CD4-positive, alpha-beta memory T cell (primary cell): ENCODE results near the gene ALKBH6. TPM values are rescaled to one million over a fixed set of nuclear protein-coding genes. Genes with fewer than 3 reads are reported as not detected.
"Not testable (repeated sequence)": the region's sequence is repeated elsewhere in the genome, so short reads cannot be mapped to it uniquely, and the experiment has no call there.

ENCODE experiments used
- CTCF ChIA-PET: fragments of 350-600 bp; sonication (Branson Sonifier 250); formaldehyde crosslinking; loops from one replicate; lab custom pipeline; 2021; ENCODE audit warnings: inconsistent platforms; ENCODE audit not compliant: partially characterized antibody; lab: Charles Lee
- POLR2A ChIA-PET: fragments of 350-600 bp; sonication (Branson Sonifier 250); formaldehyde crosslinking; loops from one replicate; lab custom pipeline; 2021; ENCODE audit not compliant: partially characterized antibody; lab: Charles Lee
- DNase-seq, 5 donors: peaks; one replicate each; pipeline versions ENCODE4 v3.0.0 to v3.0.0-alpha.2; 2020 to 2022; ENCODE audit warnings: mixed read lengths in 1 of 5
- H3K27ac ChIP-seq: one replicate; pipeline ENCODE4 v1.7.0; 2013; ENCODE audit warnings: low read depth, low read length
- H3K27me3 ChIP-seq: 2 replicates; pipeline ENCODE4 v1.7.0; 2013; ENCODE audit warnings: mild to moderate bottlenecking, low read length, moderate library complexity; ENCODE audit not compliant: insufficient read depth
- H3K36me3 ChIP-seq: 2 replicates; pipeline ENCODE4 v1.7.0; 2013; ENCODE audit warnings: mild to moderate bottlenecking, low read length, moderate library complexity; ENCODE audit not compliant: insufficient read depth
- H3K4me1 ChIP-seq: 2 replicates; pipeline ENCODE4 v1.7.0; 2013; ENCODE audit warnings: mild to moderate bottlenecking, low read length, moderate library complexity; ENCODE audit not compliant: insufficient read depth
- H3K4me3 ChIP-seq, 2 donors: one replicate each; pipeline ENCODE4 v1.7.0; 2013; ENCODE audit warnings: low read length in 2 of 2, mild to moderate bottlenecking in 1 of 2
- H3K9me3 ChIP-seq, 2 donors: one replicate each; pipeline ENCODE4 v1.7.0; 2013; ENCODE audit warnings: low read length in 2 of 2, control low read depth in 1 of 2; ENCODE audit not compliant: control insufficient read depth in 1 of 2
- H3K27ac Mint-ChIP-seq, 7 donors: one replicate each; pipeline ENCODE4 v1.8.0; 2020 to 2021; ENCODE audit warnings: mixed read lengths in 7 of 7, mild to moderate bottlenecking in 6 of 7, inconsistent platforms in 3 of 7, moderate library complexity in 3 of 7
- H3K27me3 Mint-ChIP-seq, 2 donors: one replicate each; pipeline ENCODE4 v1.8.0; 2020 to 2021; ENCODE audit warnings: mixed read lengths in 2 of 2
- H3K36me3 Mint-ChIP-seq, 2 donors: one replicate each; pipeline ENCODE4 v1.8.0; 2020 to 2021; ENCODE audit warnings: mixed read lengths in 2 of 2, inconsistent platforms in 1 of 2, mild to moderate bottlenecking in 1 of 2
- H3K4me1 Mint-ChIP-seq, 4 donors: one replicate each; pipeline ENCODE4 v1.8.0; 2020 to 2021; ENCODE audit warnings: mixed read lengths in 4 of 4, mild to moderate bottlenecking in 1 of 4
- H3K4me3 Mint-ChIP-seq, 8 donors: one replicate each; pipeline ENCODE4 v1.8.0; 2020 to 2021; ENCODE audit warnings: mixed read lengths in 8 of 8, mild to moderate bottlenecking in 7 of 8, moderate library complexity in 6 of 8, inconsistent platforms in 3 of 8
- H3K9me3 Mint-ChIP-seq, 8 donors: one replicate each; pipeline ENCODE4 v1.8.0; 2020 to 2021; ENCODE audit warnings: mixed read lengths in 8 of 8, mild to moderate bottlenecking in 5 of 8, inconsistent platforms in 3 of 8, moderate library complexity in 1 of 8
- intact Hi-C: fragments of 100-400 bp; cut with micrococcal nuclease; formaldehyde crosslinking; loops from one replicate; pipeline ENCODE4 v1.15.1; 2023
- polyA plus RNA-seq, 2 donors: library from polyadenylated mRNA; unstranded; fragments of 300-500 nt; fragmentation: Illumina TruSeq; gene quantifications; one replicate each; pipeline ENCODE4 v1.2.3, GENCODE V29; 2021
- total RNA-seq, 2 experiments: library from RNA; stranded (reverse); gene quantifications; one replicate each; pipeline ENCODE4 v1.2.3, GENCODE V29; 2021

Gene ALKBH6
- total and polyA plus RNA-seq, 4 experiments from 2014 or later, result 20.8 to 51.0 (median 36.0) TPM

- no peak overlapping the region for H3K27ac ChIP-seq
- Mint-ChIP-seq H3K9me3 (no peaks in the 10 kb centered on the region), H3K4me1 (peaks cover 5 to 13% (median 11%) of the 10 kb centered on the region in 4 donors), H3K4me3 (no peak overlapping the region), H3K27me3 (no peaks in the 10 kb centered on the region), H3K36me3 (peaks cover 3 to 14% of the 10 kb centered on the region in 2 donors), H3K27ac (no peak overlapping the region)
- intact Hi-C loops, result no loop called here
- no peaks in the 10 kb centered on the region for H3K27me3 ChIP-seq
- no peak for DNase-seq
- CTCF ChIA-PET, result no interaction called here
- H3K9me3 ChIP-seq, result no peaks in the 10 kb centered on the region
- H3K4me3 ChIP-seq, result no peak overlapping the region
- H3K36me3 ChIP-seq, result peaks cover 4% of the 10 kb centered on the region
- POLR2A ChIA-PET, result no interaction called here
- H3K4me1 ChIP-seq, result no peaks in the 10 kb centered on the region
Observed at GRCh38 chr19:36046443-36047050, 32.5 kb upstream of the ALKBH6 start.

GRCh38 chr19:36043952-36044351 is 29.9 kb upstream of the ALKBH6 start:
- H3K4me3 ChIP-seq, result no peak overlapping the region
- Mint-ChIP-seq H3K36me3 (peaks cover 10 to 18% of the 10 kb centered on the region in 2 donors), H3K27me3 (no peaks in the 10 kb centered on the region), H3K4me1 (peaks cover 0 to 9% (median 5%) of the 10 kb centered on the region in 4 donors), H3K4me3 (no peak overlapping the region), H3K27ac (peak overlapping the region in 1 of 7 donors; percentile 65), H3K9me3 (no peaks in the 10 kb centered on the region)
- no peaks in the 10 kb centered on the region for H3K36me3 ChIP-seq
- no peaks in the 10 kb centered on the region for H3K27me3 ChIP-seq
- no peak overlapping the region for H3K27ac ChIP-seq
- no peaks in the 10 kb centered on the region for H3K4me1 ChIP-seq
- ChIA-PET CTCF (no interaction called here), POLR2A (interaction anchor here (1.4 kb wide), 1 partner anchor 10 kb away, joined by 5 read pairs; no protein-coding TSS in a partner anchor)
- no peak for DNase-seq
- H3K9me3 ChIP-seq, result no peaks in the 10 kb centered on the region
- intact Hi-C loops, result no loop called here

- H3K27me3 ChIP-seq, result no peaks in the 10 kb centered on the region
- intact Hi-C loops, result no loop called here
- no peak overlapping the region for H3K4me3 ChIP-seq
- peaks cover 12 to 18% of the 10 kb centered on the region in 2 donors for H3K36me3 Mint-ChIP-seq
- ChIA-PET CTCF (no interaction called here), POLR2A (interaction anchor here (0.7 kb wide), 1 partner anchor 12 kb away, joined by 3 read pairs; the partner anchor contains the start of genes THAP8 and WDR62)
- no peak overlapping the region for H3K27ac Mint-ChIP-seq
- H3K27ac ChIP-seq, result no peak overlapping the region
- H3K27me3 Mint-ChIP-seq, result no peaks in the 10 kb centered on the region
- no peak overlapping the region for H3K4me3 Mint-ChIP-seq
- no peaks in the 10 kb centered on the region for H3K9me3 ChIP-seq
- peaks cover 8% of the 10 kb centered on the region for H3K4me1 ChIP-seq
- no peak for DNase-seq
- H3K36me3 ChIP-seq, result no peaks in the 10 kb centered on the region
- H3K4me1 Mint-ChIP-seq, result peaks cover 8 to 16% (median 10%) of the 10 kb centered on the region in 4 donors
- no peaks in the 10 kb centered on the region for H3K9me3 Mint-ChIP-seq
Observed at GRCh38 chr19:36041831-36042230, 27.8 kb upstream of the ALKBH6 start.

GRCh38 chr19:36041092-36041491 is 27.1 kb upstream of the ALKBH6 start:
- CTCF ChIA-PET, H3K9me3 Mint-ChIP-seq, H3K27ac ChIP-seq, H3K9me3 ChIP-seq, H3K4me3 Mint-ChIP-seq, POLR2A ChIA-PET, DNase-seq, H3K4me3 ChIP-seq, intact Hi-C loops, H3K27me3 ChIP-seq, H3K27me3 Mint-ChIP-seq, H3K36me3 ChIP-seq: not testable (repeated sequence)
- peaks cover 16% of the 10 kb centered on the region for H3K4me1 ChIP-seq
- Mint-ChIP-seq H3K36me3 (peaks cover 10 to 15% of the 10 kb centered on the region in 2 donors), H3K27ac (peak overlapping the region in 4 of 7 donors; percentile 1 to 57 (median 26)), H3K4me1 (peaks cover 12 to 20% (median 15%) of the 10 kb centered on the region in 4 donors)

- Histone ChIP-seq H3K9me3 (no peaks in the 10 kb centered on the region), H3K27ac (no peak overlapping the region), H3K27me3 (no peaks in the 10 kb centered on the region), H3K4me3 (no peak overlapping the region), H3K36me3 (no peaks in the 10 kb centered on the region), H3K4me1 (peaks cover 22% of the 10 kb centered on the region)
- Mint-ChIP-seq H3K4me1 (peaks cover 13 to 26% (median 20%) of the 10 kb centered on the region in 4 donors), H3K36me3 (peaks cover 12 to 13% of the 10 kb centered on the region in 2 donors), H3K27ac (peak overlapping the region in 1 of 7 donors; percentile 29), H3K4me3 (no peak overlapping the region), H3K9me3 (no peaks in the 10 kb centered on the region), H3K27me3 (no peaks in the 10 kb centered on the region)
- intact Hi-C loops, result no loop called here
- CTCF ChIA-PET, result no interaction called here
- no peak for DNase-seq
- POLR2A ChIA-PET, result no interaction called here
Observed at GRCh38 chr19:36040495-36040894, 26.5 kb upstream of the ALKBH6 start.

GRCh38 chr19:36032251-36033104 is 18.5 kb upstream of the ALKBH6 start, which contains the start of gene CLIP3:
TSS of gene CLIP3 (minus strand) at chr19:36032873. CDS start at chr19:36032357, 516 bp downstream.
- ChIA-PET POLR2A (no interaction called here), CTCF (no interaction called here)
- H3K27ac Mint-ChIP-seq, result peak within 1 kb of the TSS in 5 of 7 donors; percentile 17 to 88 (median 42)
- peaks cover 13 to 25% of the 10 kb centered on the region in 2 donors for H3K36me3 Mint-ChIP-seq
- intact Hi-C loops, result no loop called here
- peak within 1 kb of the TSS; percentile 12 to 75 (median 60) for H3K4me3 Mint-ChIP-seq
- no peak within 1 kb of the TSS for H3K4me3 ChIP-seq
- peak in 2 of 5 donors; percentile 10 to 44 for DNase-seq
- no peak within 1 kb of the TSS for H3K27ac ChIP-seq
- peaks cover 0 to 2% of the 10 kb centered on the region in 2 donors for H3K27me3 Mint-ChIP-seq
- H3K9me3 ChIP-seq, result no peaks in the 10 kb centered on the region
- H3K4me1 ChIP-seq, result peaks cover 29% of the 10 kb centered on the region
- peaks cover 21 to 47% (median 36%) of the 10 kb centered on the region in 4 donors for H3K4me1 Mint-ChIP-seq
- no peaks in the 10 kb centered on the region for H3K27me3 ChIP-seq
- H3K36me3 ChIP-seq, result no peaks in the 10 kb centered on the region
- H3K9me3 Mint-ChIP-seq, result no peaks in the 10 kb centered on the region

- Mint-ChIP-seq H3K36me3 (peaks cover 13 to 25% of the 10 kb centered on the region in 2 donors), H3K4me1 (peaks cover 14 to 36% (median 26%) of the 10 kb centered on the region in 4 donors), H3K27me3 (peaks cover 0 to 2% of the 10 kb centered on the region in 2 donors), H3K9me3 (no peaks in the 10 kb centered on the region), H3K27ac (peak overlapping the region in 1 of 7 donors; percentile 23), H3K4me3 (no peak overlapping the region)
- DNase-seq, result no peak
- Histone ChIP-seq H3K27ac (no peak overlapping the region), H3K36me3 (no peaks in the 10 kb centered on the region), H3K9me3 (no peaks in the 10 kb centered on the region), H3K27me3 (no peaks in the 10 kb centered on the region), H3K4me1 (peaks cover 18% of the 10 kb centered on the region), H3K4me3 (no peak overlapping the region)
- intact Hi-C loops, result no loop called here
- CTCF ChIA-PET, result no interaction called here
- POLR2A ChIA-PET, result no interaction called here
Observed at GRCh38 chr19:36031308-36031707, 17.3 kb upstream of the ALKBH6 start.
